Mesenchymal stem cell (in vitro differentiated cells and primary cell): Measurements from ENCODE around the gene KDM4B.
A peak's percentile ranks its signal among the peaks of the same experiment; 100 is the strongest.

ENCODE experiments used
- DNase-seq: peaks from one replicate; pipeline ENCODE4 v3.0.0-alpha.2; 2013
- H2AFZ ChIP-seq: one replicate; pipeline ENCODE4 v1.6.1; 2013; ENCODE audit warnings: low read depth, mild to moderate bottlenecking, control low read depth, inconsistent platforms, low read length, moderate library complexity
- H2AK5ac ChIP-seq: 2 replicates; pipeline ENCODE4 v1.6.1; 2013; ENCODE audit warnings: low read length, moderate library complexity, mild to moderate bottlenecking, inconsistent platforms; ENCODE audit not compliant: severe bottlenecking
- H2BK120ac ChIP-seq: one replicate; pipeline ENCODE4 v1.6.1; 2013; ENCODE audit warnings: low read depth, mild to moderate bottlenecking, inconsistent platforms, low read length, moderate library complexity
- H2BK12ac ChIP-seq, 2 experiments: one replicate each; pipeline ENCODE4 v1.6.1; 2013; ENCODE audit warnings: inconsistent platforms in 2 of 2, low read length in 2 of 2, mild to moderate bottlenecking in 2 of 2, moderate library complexity in 2 of 2, control low read depth in 1 of 2
- H2BK15ac ChIP-seq: one replicate; pipeline ENCODE4 v1.6.1; 2013; ENCODE audit warnings: mild to moderate bottlenecking, low read depth, inconsistent platforms; ENCODE audit not compliant: poor library complexity, severe bottlenecking
- H2BK5ac ChIP-seq: 2 replicates; pipeline ENCODE4 v1.6.1; 2013; ENCODE audit warnings: low read depth, mild to moderate bottlenecking, low read length, control low read depth, inconsistent platforms; ENCODE audit not compliant: poor library complexity, severe bottlenecking
- H3K14ac ChIP-seq, 2 experiments: one replicate each; pipeline ENCODE4 v1.6.1; 2013; ENCODE audit warnings: inconsistent platforms in 2 of 2, low read length in 2 of 2, control low read depth in 1 of 2, mild to moderate bottlenecking in 1 of 2, moderate library complexity in 1 of 2
- H3K18ac ChIP-seq, 2 experiments: one replicate each; pipeline ENCODE4 v1.6.1; 2013; ENCODE audit warnings: inconsistent platforms in 2 of 2, low read length in 2 of 2, control low read depth in 1 of 2, low read depth in 1 of 2, mild to moderate bottlenecking in 1 of 2
- H3K23ac ChIP-seq, 2 experiments: one replicate each; pipeline ENCODE4 v1.6.1; 2013; ENCODE audit warnings: inconsistent platforms in 2 of 2, low read length in 2 of 2, mild to moderate bottlenecking in 2 of 2, moderate library complexity in 2 of 2, control low read depth in 1 of 2
- H3K27ac ChIP-seq: 2 replicates; pipeline ENCODE4 v1.5.1; 2013; ENCODE audit warnings: mild to moderate bottlenecking, moderate library complexity, low read length, control low read depth, inconsistent platforms; ENCODE audit not compliant: poor library complexity, severe bottlenecking
- H3K27me3 ChIP-seq, 2 experiments: 2 replicates each; pipeline versions ENCODE4 v1.6.1 to v1.7.0; 2013; ENCODE audit warnings: low read length in 2 of 2, mild to moderate bottlenecking in 2 of 2, moderate library complexity in 2 of 2, control low read depth in 1 of 2, inconsistent platforms in 1 of 2; ENCODE audit not compliant: control insufficient read depth in 1 of 2, insufficient read depth in 1 of 2
- H3K36me3 ChIP-seq, 2 experiments: 2 replicates each; pipeline versions ENCODE4 v1.6.1 to v1.7.0; 2013; ENCODE audit warnings: low read length in 2 of 2, control low read depth in 1 of 2, inconsistent platforms in 1 of 2, low read depth in 1 of 2, mild to moderate bottlenecking in 1 of 2; ENCODE audit not compliant: insufficient read depth in 2 of 2, control insufficient read depth in 1 of 2
- H3K4ac ChIP-seq, 2 experiments: one replicate each; pipeline ENCODE4 v1.6.1; 2013; ENCODE audit warnings: inconsistent platforms in 2 of 2, low read length in 2 of 2, mild to moderate bottlenecking in 2 of 2, moderate library complexity in 2 of 2, control low read depth in 1 of 2, low read depth in 1 of 2
- H3K4me1 ChIP-seq: 2 replicates; pipeline ENCODE4 v1.6.1; 2013; ENCODE audit warnings: low read depth, low read length, control low read depth; ENCODE audit not compliant: control insufficient read depth, insufficient read depth
- H3K4me2 ChIP-seq: 2 replicates; pipeline ENCODE4 v1.6.1; 2013; ENCODE audit warnings: low read length, mild to moderate bottlenecking, inconsistent platforms; ENCODE audit not compliant: poor library complexity, severe bottlenecking
- H3K4me3 ChIP-seq, 2 experiments: 2 replicates each; pipeline versions ENCODE4 v1.5.1 to v1.7.0; 2013; ENCODE audit warnings: low read length in 2 of 2, mild to moderate bottlenecking in 2 of 2, control low read depth in 1 of 2, low read depth in 1 of 2; ENCODE audit not compliant: insufficient read depth in 1 of 2
- H3K79me1 ChIP-seq: replicated peaks from 2 replicates; pipeline ENCODE4 v1.6.1; 2013; ENCODE audit warnings: mild to moderate bottlenecking, control low read depth, low read length, inconsistent platforms; ENCODE audit not compliant: poor library complexity, severe bottlenecking
- H3K9ac ChIP-seq: 2 replicates; pipeline ENCODE4 v1.7.0; 2013; ENCODE audit warnings: mild to moderate bottlenecking, low read length, moderate library complexity
- H3K9me3 ChIP-seq: 2 replicates; pipeline ENCODE4 v1.7.0; 2013; ENCODE audit warnings: mild to moderate bottlenecking, low read length; ENCODE audit not compliant: control insufficient read depth
- H4K8ac ChIP-seq: one replicate; pipeline ENCODE4 v1.6.1; 2013; ENCODE audit warnings: inconsistent platforms, mild to moderate bottlenecking, low read length, moderate library complexity
- H4K91ac ChIP-seq: one replicate; pipeline ENCODE4 v1.6.1; 2013; ENCODE audit warnings: mild to moderate bottlenecking, low read length, inconsistent platforms
- WGBS: methylation state at CpG from one replicate; pipeline ENCODE4 v1.1.7; 2013; ENCODE audit warnings: mixed read lengths; 5-methylcytosine and 5-hydroxymethylcytosine counted together

The KDM4B gene

GRCh38 chr19:5111051-5111450 lies 142.1 kb downstream of the KDM4B start:
- H4K91ac ChIP-seq: no peak overlapping the region
- H3K18ac ChIP-seq: no peak overlapping the region
- no peak for DNase-seq
- H2BK120ac ChIP-seq: no peak overlapping the region
- H3K27ac ChIP-seq: no peak overlapping the region
- peaks cover 43 to 93% of the 10 kb centered on the region in 2 experiments for H3K36me3 ChIP-seq
- H3K14ac ChIP-seq: no peak overlapping the region
- no peaks in the 10 kb centered on the region for H3K27me3 ChIP-seq
- H3K4me3 ChIP-seq: no peak overlapping the region
- H2AFZ ChIP-seq: no peak overlapping the region
- no peak overlapping the region for H3K4me2 ChIP-seq
- no peak overlapping the region for H3K9ac ChIP-seq
- no peaks in the 10 kb centered on the region for H3K9me3 ChIP-seq
- H3K79me1 ChIP-seq: peaks cover 16% of the 10 kb centered on the region
- no peak overlapping the region for H2BK5ac ChIP-seq
- no peak overlapping the region for H2BK15ac ChIP-seq
- no peak overlapping the region for H2AK5ac ChIP-seq
- peaks cover 44% of the 10 kb centered on the region for H3K4me1 ChIP-seq
- WGBS: 95% methylated on average over 21 of the region's 21 CpGs
- no peak overlapping the region for H2BK12ac ChIP-seq
- H3K23ac ChIP-seq: no peak overlapping the region
- H3K4ac ChIP-seq: no peak overlapping the region
- no peak overlapping the region for H4K8ac ChIP-seq

DNA sequence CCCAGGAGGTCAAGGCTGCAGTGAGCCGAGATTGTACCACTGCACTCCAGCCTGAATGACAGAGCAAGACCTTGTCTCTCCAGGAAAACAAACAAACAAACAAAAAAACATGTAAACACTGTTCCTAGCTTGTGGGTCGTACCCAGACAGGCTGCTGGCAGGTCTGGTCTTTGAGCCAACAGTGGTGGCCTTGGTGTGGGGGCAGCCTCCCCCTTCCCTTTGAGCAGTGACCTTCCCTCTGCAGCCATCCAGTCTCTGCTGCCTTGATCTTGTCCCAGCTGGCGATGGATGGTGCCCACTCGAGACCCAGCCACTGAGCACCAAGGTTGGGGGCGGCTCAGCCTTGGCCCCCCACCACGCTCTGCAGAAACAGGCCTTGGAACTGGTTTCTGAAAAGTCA lies 143.3 kb downstream of the KDM4B start:
- no peak overlapping the region for H2BK12ac ChIP-seq
- H4K91ac ChIP-seq: no peak overlapping the region
- no peak overlapping the region for H3K27ac ChIP-seq
- no peak overlapping the region for H2AFZ ChIP-seq
- H2BK120ac ChIP-seq: no peak overlapping the region
- H3K18ac ChIP-seq: no peak overlapping the region
- H2BK5ac ChIP-seq: no peak overlapping the region
- H3K23ac ChIP-seq: peak overlapping the region in 1 of 2 experiments; percentile 53
- no peak overlapping the region for H3K14ac ChIP-seq
- H3K4me3 ChIP-seq: no peak overlapping the region
- H3K79me1 ChIP-seq: peaks cover 14% of the 10 kb centered on the region
- no peak overlapping the region for H2AK5ac ChIP-seq
- no peaks in the 10 kb centered on the region for H3K9me3 ChIP-seq
- H3K4ac ChIP-seq: no peak overlapping the region
- H3K27me3 ChIP-seq: no peaks in the 10 kb centered on the region
- peaks cover 35 to 89% of the 10 kb centered on the region in 2 experiments for H3K36me3 ChIP-seq
- no peak overlapping the region for H2BK15ac ChIP-seq
- WGBS: 85% methylated on average over 6 of the region's 6 CpGs
- H3K9ac ChIP-seq: no peak overlapping the region
- peaks cover 34% of the 10 kb centered on the region for H3K4me1 ChIP-seq
- no peak overlapping the region for H4K8ac ChIP-seq
- DNase-seq: no peak
- no peak overlapping the region for H3K4me2 ChIP-seq

- Histone ChIP-seq H2BK15ac (no peak overlapping the region), H2AFZ (no peak overlapping the region), H3K27me3 (no peaks in the 10 kb centered on the region), H3K18ac (no peak overlapping the region), H3K23ac (no peak overlapping the region), H3K14ac (no peak overlapping the region), H4K8ac (peak overlapping the region; percentile 50), H2BK12ac (no peak overlapping the region), H3K36me3 (peaks cover 35 to 83% of the 10 kb centered on the region in 2 experiments), H3K9me3 (no peaks in the 10 kb centered on the region), H2AK5ac (peak overlapping the region; percentile 17), H2BK5ac (no peak overlapping the region), H3K27ac (no peak overlapping the region), H2BK120ac (no peak overlapping the region), H4K91ac (no peak overlapping the region), H3K4me3 (no peak overlapping the region), H3K79me1 (peaks cover 14% of the 10 kb centered on the region), H3K9ac (no peak overlapping the region), H3K4ac (no peak overlapping the region), H3K4me2 (no peak overlapping the region), H3K4me1 (peaks cover 27% of the 10 kb centered on the region)
- peak; percentile 44 for DNase-seq
- 63% methylated on average over 24 of the region's 27 CpGs for WGBS
Measured at GRCh38 chr19:5112681-5113575, 144.0 kb downstream of the KDM4B start.

DNA sequence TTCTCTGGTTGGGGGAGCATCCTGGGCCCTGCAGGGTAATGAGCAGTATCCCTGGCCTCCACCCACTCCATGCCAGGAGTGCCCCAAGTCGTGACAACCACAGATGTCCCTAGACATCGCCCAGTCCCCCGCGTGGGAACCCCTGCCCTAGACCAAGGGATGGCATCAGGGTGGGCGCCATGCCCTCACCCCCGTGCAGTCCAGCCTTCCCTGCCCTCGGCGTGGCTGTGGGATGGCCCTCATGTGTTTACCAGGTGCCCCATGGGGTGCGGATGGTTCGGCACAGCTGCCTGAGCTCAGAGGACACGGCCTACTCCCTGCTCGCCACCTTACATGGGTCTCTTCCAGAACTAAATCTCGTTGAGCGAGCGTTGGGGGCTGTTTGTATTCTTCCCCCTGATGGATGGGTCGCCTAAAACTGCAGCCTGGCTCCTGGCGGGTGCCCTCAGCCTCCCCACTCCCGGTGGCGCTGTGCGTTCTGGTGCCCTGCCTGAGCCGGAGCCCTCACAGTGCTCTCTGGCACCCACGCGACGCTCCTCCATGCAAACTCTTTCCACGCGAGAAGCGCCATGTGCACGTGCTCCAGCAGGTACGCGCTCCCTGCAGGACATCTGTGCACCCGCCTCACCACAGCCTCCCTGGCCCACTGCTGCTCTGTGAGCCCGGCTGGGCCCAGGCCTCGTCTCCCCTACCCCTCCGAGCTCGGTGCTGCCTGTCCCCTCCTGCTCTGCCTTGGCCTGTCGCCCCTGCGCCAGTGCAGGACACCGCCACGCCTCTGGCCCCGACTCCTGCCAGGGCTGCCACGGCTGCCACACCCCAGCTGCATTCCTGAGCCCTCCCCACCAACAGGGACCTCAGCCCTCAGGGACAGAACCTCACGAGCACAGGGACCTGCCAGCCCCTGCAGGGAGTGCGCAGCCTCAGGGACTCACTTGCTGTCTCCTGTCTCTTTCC lies 145.0 kb downstream of the KDM4B start:
- Histone ChIP-seq H3K4me3 (no peak overlapping the region), H4K8ac (no peak overlapping the region), H2AFZ (no peak overlapping the region), H2BK12ac (no peak overlapping the region), H3K4me2 (no peak overlapping the region), H3K4ac (no peak overlapping the region), H3K18ac (no peak overlapping the region), H3K27ac (no peak overlapping the region), H2BK120ac (no peak overlapping the region), H3K23ac (peak overlapping the region in 1 of 2 experiments; percentile 9), H2BK5ac (no peak overlapping the region), H3K36me3 (peaks cover 29 to 82% of the 10 kb centered on the region in 2 experiments), H3K9me3 (no peaks in the 10 kb centered on the region), H2BK15ac (no peak overlapping the region), H3K14ac (no peak overlapping the region), H3K79me1 (peaks cover 14% of the 10 kb centered on the region), H2AK5ac (peak overlapping the region; percentile 17), H3K4me1 (peaks cover 26% of the 10 kb centered on the region), H3K27me3 (no peaks in the 10 kb centered on the region), H4K91ac (no peak overlapping the region), H3K9ac (no peak overlapping the region)
- 96% methylated on average over 43 of the region's 43 CpGs for WGBS
- no peak for DNase-seq
